C4-2B (cell line): Measurements from ENCODE around the gene SLC24A4.

Experiments
- ZFX ChIP-seq: fragments of 450-650 bp; IDR thresholded peaks from 2 replicates; pipeline ENCODE4 v1.6.1; 2017
- TF ChIP-seq, protein P1 (sequence below): fragments of 450-650 bp; conservative IDR thresholded peaks from 2 replicates; pipeline ENCODE4 v1.5.1; 2017; ENCODE audit warnings: mild to moderate bottlenecking

DNA sequence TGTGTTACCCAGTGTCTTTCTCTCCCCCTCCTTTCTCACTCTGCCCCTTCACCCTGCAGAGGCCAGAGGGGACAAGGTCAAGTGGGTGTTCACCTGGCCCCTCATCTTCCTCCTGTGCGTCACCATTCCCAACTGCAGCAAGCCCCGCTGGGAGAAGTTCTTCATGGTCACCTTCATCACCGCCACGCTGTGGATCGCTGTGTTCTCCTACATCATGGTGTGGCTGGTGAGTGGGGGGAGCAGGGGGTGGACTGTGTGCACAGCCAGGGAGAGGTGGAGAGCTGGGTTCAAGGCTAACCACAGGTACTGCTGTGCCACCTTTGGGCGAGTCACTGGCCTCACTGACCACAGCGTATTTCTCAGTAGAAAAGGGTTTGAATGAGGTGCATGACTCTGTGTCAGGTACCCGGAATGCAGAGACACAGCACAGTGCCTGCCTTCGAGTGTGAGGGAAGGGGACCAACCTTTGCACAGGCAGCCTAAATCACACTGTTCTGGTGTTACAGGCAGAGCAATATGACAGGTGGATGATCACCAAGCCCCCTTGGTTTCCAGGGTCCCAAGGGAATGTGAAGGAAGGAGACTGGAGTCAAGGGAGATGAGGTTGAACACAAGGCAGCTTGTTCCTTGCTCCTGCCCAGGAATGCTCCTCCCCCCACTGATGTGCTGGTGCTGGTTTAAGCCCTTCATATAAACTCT is 159.8 kb downstream of the SLC24A4 start:
- TF ChIP-seq, protein P1, sequence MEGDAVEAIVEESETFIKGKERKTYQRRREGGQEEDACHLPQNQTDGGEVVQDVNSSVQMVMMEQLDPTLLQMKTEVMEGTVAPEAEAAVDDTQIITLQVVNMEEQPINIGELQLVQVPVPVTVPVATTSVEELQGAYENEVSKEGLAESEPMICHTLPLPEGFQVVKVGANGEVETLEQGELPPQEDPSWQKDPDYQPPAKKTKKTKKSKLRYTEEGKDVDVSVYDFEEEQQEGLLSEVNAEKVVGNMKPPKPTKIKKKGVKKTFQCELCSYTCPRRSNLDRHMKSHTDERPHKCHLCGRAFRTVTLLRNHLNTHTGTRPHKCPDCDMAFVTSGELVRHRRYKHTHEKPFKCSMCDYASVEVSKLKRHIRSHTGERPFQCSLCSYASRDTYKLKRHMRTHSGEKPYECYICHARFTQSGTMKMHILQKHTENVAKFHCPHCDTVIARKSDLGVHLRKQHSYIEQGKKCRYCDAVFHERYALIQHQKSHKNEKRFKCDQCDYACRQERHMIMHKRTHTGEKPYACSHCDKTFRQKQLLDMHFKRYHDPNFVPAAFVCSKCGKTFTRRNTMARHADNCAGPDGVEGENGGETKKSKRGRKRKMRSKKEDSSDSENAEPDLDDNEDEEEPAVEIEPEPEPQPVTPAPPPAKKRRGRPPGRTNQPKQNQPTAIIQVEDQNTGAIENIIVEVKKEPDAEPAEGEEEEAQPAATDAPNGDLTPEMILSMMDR, result no peak
- TF ChIP-seq ZFX, result no peak
